WTC11 (cell line): Measurements from ENCODE around the gene KPNB1. TPM values are rescaled to one million over a fixed set of nuclear protein-coding genes. Genes with fewer than 3 reads are reported as not detected.

Source experiments
- ATAC-seq: fragments of 200-7000 bp; cut with Tn5 transposase; 2 replicates; pipeline ENCODE4 v1.10.0; 2021; ENCODE audit warnings: mild to moderate bottlenecking, moderate library complexity
- CTCF ChIA-PET: fragments of 300-600 bp; sonication (Branson Sonifier 250); formaldehyde crosslinking; loops from one replicate; lab custom pipeline; 2021; ENCODE audit warnings: antibody characterized with exemption; lab: Charles Lee
- POLR2A ChIA-PET: fragments of 350-600 bp; sonication (Branson Sonifier 250); formaldehyde crosslinking; loops from one replicate; lab custom pipeline; 2021; ENCODE audit warnings: antibody characterized with exemption; lab: Charles Lee
- DNase-seq: peaks from one replicate; pipeline ENCODE4 v3.0.0; 2021; ENCODE audit warnings: low spot score
- H3K27ac Mint-ChIP-seq: 2 replicates; pipeline ENCODE4 v1.8.0; 2021; ENCODE audit warnings: mixed read lengths
- H3K27me3 Mint-ChIP-seq: 2 replicates; pipeline ENCODE4 v1.8.0; 2021; ENCODE audit warnings: low read depth, mild to moderate bottlenecking, moderate library complexity, mixed read lengths
- H3K36me3 Mint-ChIP-seq: 2 replicates; pipeline ENCODE4 v1.8.0; 2021; ENCODE audit warnings: mixed read lengths
- H3K4me1 Mint-ChIP-seq: 2 replicates; pipeline ENCODE4 v1.8.0; 2022; ENCODE audit warnings: mixed read lengths
- H3K4me3 Mint-ChIP-seq: 2 replicates; pipeline ENCODE4 v1.8.0; 2021; ENCODE audit warnings: mild to moderate bottlenecking, moderate library complexity, mixed read lengths
- H3K9me3 Mint-ChIP-seq: 2 replicates; pipeline ENCODE4 v1.8.0; 2021; ENCODE audit warnings: mixed read lengths
- CBFB ChIP-seq: sonication (generic); formaldehyde crosslinking; IDR thresholded peaks from 2 replicates; pipeline ENCODE4 v1.8.1; 2022; ENCODE audit warnings: mild to moderate bottlenecking, low read depth, missing genetic modification reagents
- E2F4 ChIP-seq: sonication (generic); formaldehyde crosslinking; IDR thresholded peaks from 2 replicates; pipeline ENCODE4 v1.8.1; 2022; ENCODE audit warnings: low read depth, mild to moderate bottlenecking, moderate library complexity, missing genetic modification reagents, borderline replicate concordance
- EMX1 ChIP-seq: fragments of 250-450 bp; sonication (Bioruptor Pico); IDR thresholded peaks from 2 replicates; pipeline ENCODE4 v1.8.0; 2021; ENCODE audit warnings: mild to moderate bottlenecking
- ETV6 ChIP-seq: sonication (generic); formaldehyde crosslinking; IDR thresholded peaks from 2 replicates; pipeline ENCODE4 v1.8.1; 2022; ENCODE audit warnings: mild to moderate bottlenecking, missing genetic modification reagents
- FOXJ3 ChIP-seq: sonication (generic); formaldehyde crosslinking; IDR thresholded peaks from 2 replicates; pipeline ENCODE4 v1.9.0; 2021; ENCODE audit warnings: missing genetic modification reagents, mild to moderate bottlenecking, borderline replicate concordance
- FOXP1 ChIP-seq: sonication (generic); formaldehyde crosslinking; IDR thresholded peaks from 2 replicates; pipeline ENCODE4 v1.8.0; 2022; ENCODE audit warnings: missing genetic modification reagents, mild to moderate bottlenecking, moderate library complexity, borderline replicate concordance
- GRHL2 ChIP-seq: fragments of 250-450 bp; sonication (Bioruptor Pico); IDR thresholded peaks from 2 replicates; pipeline ENCODE4 v1.8.0; 2022; ENCODE audit warnings: mild to moderate bottlenecking, moderate library complexity; ENCODE audit not compliant: insufficient replicate concordance, severe bottlenecking
- HMGA2 ChIP-seq: fragments of 250-450 bp; sonication (Bioruptor Pico); IDR thresholded peaks from 2 replicates; pipeline ENCODE4 v1.4.0; 2021; ENCODE audit warnings: mild to moderate bottlenecking, moderate library complexity
- PREB ChIP-seq: sonication (generic); formaldehyde crosslinking; IDR thresholded peaks from 2 replicates; pipeline ENCODE4 v1.8.1; 2022; ENCODE audit warnings: mild to moderate bottlenecking, missing genetic modification reagents, moderate library complexity, borderline replicate concordance
- PRRX2 ChIP-seq: fragments of 250-450 bp; sonication (Bioruptor Pico); IDR thresholded peaks from 2 replicates; pipeline ENCODE4 v1.8.0; 2021; ENCODE audit warnings: mild to moderate bottlenecking
- RELA ChIP-seq: sonication (generic); formaldehyde crosslinking; IDR thresholded peaks from 2 replicates; pipeline ENCODE4 v1.8.1; 2022; ENCODE audit warnings: missing genetic modification reagents, mild to moderate bottlenecking, borderline replicate concordance
- RORB ChIP-seq: fragments of 250-450 bp; sonication (Bioruptor Pico); IDR thresholded peaks from 2 replicates; pipeline ENCODE4 v1.9.0; 2021; ENCODE audit warnings: mild to moderate bottlenecking
- TEAD4 ChIP-seq: sonication (generic); formaldehyde crosslinking; IDR thresholded peaks from 2 replicates; pipeline ENCODE4 v1.8.0; 2022; ENCODE audit warnings: mild to moderate bottlenecking, missing genetic modification reagents
- ZNF121 ChIP-seq: sonication (generic); formaldehyde crosslinking; IDR thresholded peaks from 2 replicates; pipeline ENCODE4 v1.8.0; 2023; ENCODE audit warnings: missing genetic modification reagents
- ZNF263 ChIP-seq: sonication (generic); formaldehyde crosslinking; IDR thresholded peaks from 2 replicates; pipeline ENCODE4 v1.8.1; 2022; ENCODE audit warnings: low read depth, mild to moderate bottlenecking, moderate library complexity, missing genetic modification reagents
- total RNA-seq: library from RNA; stranded (reverse); gene quantifications from 3 replicates; pipeline ENCODE4 v1.2.3, GENCODE V29; 2021
- TF ChIP-seq, protein P1 (sequence below): fragments of 250-450 bp; sonication (Bioruptor Pico); conservative IDR thresholded peaks from 2 replicates; pipeline ENCODE4 v1.9.0; 2021; ENCODE audit warnings: mild to moderate bottlenecking
- TF ChIP-seq, protein P2 (sequence below): sonication (generic); formaldehyde crosslinking; IDR thresholded peaks from 2 replicates; pipeline ENCODE4 v1.8.0; 2023; ENCODE audit warnings: mild to moderate bottlenecking, missing genetic modification reagents

The KPNB1 gene
- total RNA-seq, 1 experiment from 2014 or later = 506 TPM

- no peak overlapping the region for H3K4me3 Mint-ChIP-seq
- DNase-seq (no peak), ATAC-seq (no peak)
- ChIA-PET POLR2A (no interaction called here), CTCF (interaction anchor here (0.8 kb wide), 1 partner anchor 9 kb away, joined by 3 read pairs; no protein-coding TSS in a partner anchor)
- no peaks in the 10 kb centered on the region for H3K36me3 Mint-ChIP-seq
- TF ChIP-seq FOXP1 (CRISPR knock-in tag) (no peak), PREB (CRISPR knock-in tag) (no peak), PRRX2 (no peak), CBFB (CRISPR knock-in tag) (no peak)
- TF ChIP-seq, protein P1, sequence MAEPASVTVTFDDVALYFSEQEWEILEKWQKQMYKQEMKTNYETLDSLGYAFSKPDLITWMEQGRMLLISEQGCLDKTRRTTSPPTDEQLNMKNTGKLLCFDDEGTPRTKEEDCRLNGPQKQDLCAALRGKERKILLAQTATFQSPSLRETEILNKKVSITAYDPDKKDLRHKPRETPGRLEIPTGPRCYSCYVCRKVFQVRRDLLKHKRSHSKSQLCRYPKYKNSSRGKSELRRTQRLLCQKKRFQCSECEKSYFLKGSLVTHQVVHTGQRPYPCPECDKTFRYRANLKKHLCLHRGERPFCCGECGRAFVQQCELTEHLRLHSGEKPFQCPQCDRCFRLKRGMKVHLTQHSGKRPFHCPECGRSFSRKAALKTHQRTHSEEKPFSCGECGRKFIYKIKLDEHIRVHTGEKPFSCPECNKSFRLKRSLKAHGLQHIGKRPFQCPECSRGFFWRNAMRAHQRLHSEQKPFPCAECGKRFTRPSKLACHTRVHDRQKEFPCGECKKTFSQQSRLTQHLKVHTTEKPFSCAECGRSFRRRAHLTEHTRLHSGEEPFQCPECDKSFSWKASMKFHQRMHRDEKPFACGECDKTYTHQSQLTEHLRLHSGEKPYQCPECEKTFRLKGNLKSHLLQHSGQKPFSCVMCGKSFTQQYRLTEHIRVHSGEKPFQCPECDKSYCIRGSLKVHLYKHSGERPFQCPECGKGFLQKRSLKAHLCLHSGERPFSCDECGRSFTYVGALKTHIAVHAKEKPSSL (CRISPR knock-in tag) = no peak
- H3K27ac Mint-ChIP-seq = no peak overlapping the region
- H3K4me1 Mint-ChIP-seq = no peaks in the 10 kb centered on the region
- no peaks in the 10 kb centered on the region for H3K27me3 Mint-ChIP-seq
- no peaks in the 10 kb centered on the region for H3K9me3 Mint-ChIP-seq
Measured at GRCh38 chr17:47632991-47633390, 16.7 kb upstream of the KPNB1 start.

DNA sequence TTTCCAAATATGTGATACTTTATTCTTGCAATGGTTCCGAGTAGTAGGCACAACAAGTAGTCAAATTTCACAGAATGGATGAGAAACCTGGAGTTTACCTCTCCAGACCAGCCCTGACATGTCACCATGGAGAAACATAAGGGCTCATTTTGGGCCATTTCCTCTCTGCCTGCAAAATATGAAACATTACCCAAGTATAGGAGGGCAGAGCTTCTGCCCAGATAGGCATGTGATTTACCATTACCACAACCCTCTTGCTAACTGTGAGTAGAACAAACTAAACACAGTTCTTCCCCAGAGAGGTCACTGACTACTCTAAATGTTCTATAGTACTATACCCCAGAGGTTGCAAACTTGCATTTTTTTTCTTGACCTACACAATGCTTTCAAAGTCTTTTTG, 15.7 kb upstream of the KPNB1 start:
- no peaks in the 10 kb centered on the region for H3K4me1 Mint-ChIP-seq
- no peaks in the 10 kb centered on the region for H3K9me3 Mint-ChIP-seq
- CTCF ChIA-PET = interaction anchor here (0.6 to 1.9 kb wide), 2 partner anchors 16 to 118 kb away, joined by 4 to 6 read pairs; no protein-coding TSS in a partner anchor
- no peak for TF ChIP-seq ZNF121 (CRISPR knock-in tag)
- TF ChIP-seq TEAD4 = no peak
- TF ChIP-seq HMGA2 = no peak
- no peak for TF ChIP-seq E2F4 (CRISPR knock-in tag)
- H3K36me3 Mint-ChIP-seq = peaks cover 4% of the 10 kb centered on the region
- ATAC-seq = no peak
- no peak overlapping the region for H3K4me3 Mint-ChIP-seq
- DNase-seq = no peak
- H3K27ac Mint-ChIP-seq = no peak overlapping the region
- H3K27me3 Mint-ChIP-seq = no peaks in the 10 kb centered on the region
- POLR2A ChIA-PET = no interaction called here

GRCh38 chr17:47634870-47635269, 14.8 kb upstream of the KPNB1 start:
- no peaks in the 10 kb centered on the region for H3K9me3 Mint-ChIP-seq
- POLR2A ChIA-PET = no interaction called here
- TF ChIP-seq EMX1 (CRISPR knock-in tag) (no peak), ETV6 (no peak)

GRCh38 chr17:47635734-47636133, 14.0 kb upstream of the KPNB1 start:
- no peaks in the 10 kb centered on the region for H3K9me3 Mint-ChIP-seq
- ATAC-seq (no peak), DNase-seq (no peak)
- H3K36me3 Mint-ChIP-seq = peaks cover 5% of the 10 kb centered on the region
- CTCF ChIA-PET = no interaction called here
- POLR2A ChIA-PET = no interaction called here
- TF ChIP-seq RORB (CRISPR knock-in tag) (no peak), FOXJ3 (no peak), RELA (CRISPR knock-in tag) (no peak), GRHL2 (CRISPR knock-in tag) (no peak), ZNF263 (CRISPR knock-in tag) (no peak)
- TF ChIP-seq, protein P2, sequence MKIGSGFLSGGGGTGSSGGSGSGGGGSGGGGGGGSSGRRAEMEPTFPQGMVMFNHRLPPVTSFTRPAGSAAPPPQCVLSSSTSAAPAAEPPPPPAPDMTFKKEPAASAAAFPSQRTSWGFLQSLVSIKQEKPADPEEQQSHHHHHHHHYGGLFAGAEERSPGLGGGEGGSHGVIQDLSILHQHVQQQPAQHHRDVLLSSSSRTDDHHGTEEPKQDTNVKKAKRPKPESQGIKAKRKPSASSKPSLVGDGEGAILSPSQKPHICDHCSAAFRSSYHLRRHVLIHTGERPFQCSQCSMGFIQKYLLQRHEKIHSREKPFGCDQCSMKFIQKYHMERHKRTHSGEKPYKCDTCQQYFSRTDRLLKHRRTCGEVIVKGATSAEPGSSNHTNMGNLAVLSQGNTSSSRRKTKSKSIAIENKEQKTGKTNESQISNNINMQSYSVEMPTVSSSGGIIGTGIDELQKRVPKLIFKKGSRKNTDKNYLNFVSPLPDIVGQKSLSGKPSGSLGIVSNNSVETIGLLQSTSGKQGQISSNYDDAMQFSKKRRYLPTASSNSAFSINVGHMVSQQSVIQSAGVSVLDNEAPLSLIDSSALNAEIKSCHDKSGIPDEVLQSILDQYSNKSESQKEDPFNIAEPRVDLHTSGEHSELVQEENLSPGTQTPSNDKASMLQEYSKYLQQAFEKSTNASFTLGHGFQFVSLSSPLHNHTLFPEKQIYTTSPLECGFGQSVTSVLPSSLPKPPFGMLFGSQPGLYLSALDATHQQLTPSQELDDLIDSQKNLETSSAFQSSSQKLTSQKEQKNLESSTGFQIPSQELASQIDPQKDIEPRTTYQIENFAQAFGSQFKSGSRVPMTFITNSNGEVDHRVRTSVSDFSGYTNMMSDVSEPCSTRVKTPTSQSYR = no peak
- H3K27ac Mint-ChIP-seq = no peak overlapping the region
- no peaks in the 10 kb centered on the region for H3K4me1 Mint-ChIP-seq
- no peak overlapping the region for H3K4me3 Mint-ChIP-seq
- no peaks in the 10 kb centered on the region for H3K27me3 Mint-ChIP-seq

More at GRCh38 chr17:47634870-47635269, 14.8 kb upstream of the KPNB1 start:
- ATAC-seq (no peak), DNase-seq (no peak)
- CTCF ChIA-PET = interaction anchor here (1.9 kb wide), 1 partner anchor 17 kb away, joined by 6 read pairs; no protein-coding TSS in a partner anchor
- Mint-ChIP-seq H3K4me3 (no peak overlapping the region), H3K27me3 (no peaks in the 10 kb centered on the region), H3K36me3 (peaks cover 5% of the 10 kb centered on the region), H3K4me1 (no peaks in the 10 kb centered on the region), H3K27ac (no peak overlapping the region)
